Breast epithelium (tissue), 4 donors: ENCODE results near the gene FOSL1. TPM values are rescaled to one million over a fixed set of nuclear protein-coding genes. Genes with fewer than 3 reads are reported as not detected.

Source experiments
- DNase-seq, 2 donors: peaks; one replicate each; pipeline ENCODE4 v3.0.0-alpha.2; 2019; ENCODE audit warnings: low spot score in 2 of 2
- H3K27ac ChIP-seq, 2 donors: fragments of 200-600 bp; sonication (generic) in 1 of 2; one replicate each; pipeline ENCODE4 v1.5.1; 2016 to 2019; ENCODE audit warnings: mild to moderate bottlenecking in 1 of 2
- H3K27me3 ChIP-seq, 2 donors: fragments of 200-600 bp; sonication (generic) in 1 of 2; one replicate each; pipeline versions ENCODE4 v1.5.1 to v1.6.0; 2017 to 2019; ENCODE audit warnings: control low read depth in 1 of 2, mild to moderate bottlenecking in 1 of 2
- H3K36me3 ChIP-seq: fragments of 200-600 bp; one replicate; pipeline ENCODE4 v1.5.1; 2019
- H3K4me1 ChIP-seq, 2 donors: fragments of 200-600 bp; sonication (generic); one replicate each; pipeline ENCODE4 v1.5.1; 2016 to 2019; ENCODE audit warnings: control low read depth in 1 of 2
- H3K4me3 ChIP-seq, 3 donors: fragments of 200-600 bp; sonication (generic); 1 replicate in 2 of 3; 2 replicates in 1 of 3; pipeline ENCODE4 v1.5.1; 2016 to 2019; ENCODE audit warnings: mild to moderate bottlenecking in 3 of 3, moderate library complexity in 2 of 3
- H3K9me3 ChIP-seq, 2 donors: fragments of 200-600 bp; sonication (generic) in 1 of 2; one replicate each; pipeline ENCODE4 v1.5.1; 2016 to 2019; ENCODE audit warnings: control low read depth in 1 of 2
- POLR2A ChIP-seq: fragments of 450-650 bp; IDR thresholded peaks from one replicate; pipeline ENCODE4 v1.6.1; 2016; ENCODE audit warnings: antibody characterized with exemption, mild to moderate bottlenecking, moderate library complexity
- POLR2AphosphoS5 ChIP-seq, 3 donors: sonication (generic); formaldehyde crosslinking; IDR thresholded peaks; one replicate each; pipeline ENCODE4 v1.6.1; 2017; ENCODE audit warnings: antibody characterized with exemption in 3 of 3
- intact Hi-C: fragments of 100-400 bp; cut with DNase I; formaldehyde crosslinking; loops from one replicate; pipeline ENCODE4 v1.15.1; 2023; ENCODE audit warnings: low total_unique reads
- total RNA-seq, 3 donors: library from RNA; depleted of rRNA; stranded (reverse); fragments of >200 nt; gene quantifications; one replicate each; pipeline ENCODE4 v1.1.0, GENCODE V29; 2016
- TF ChIP-seq, protein P1 (sequence below), 3 donors: fragments of 450-650 bp; IDR thresholded peaks; one replicate each; pipeline ENCODE4 v1.5.1; 2016 to 2017; ENCODE audit warnings: antibody characterized with exemption in 3 of 3, mild to moderate bottlenecking in 3 of 3, moderate library complexity in 3 of 3

The FOSL1 gene
- total RNA-seq, 3 donors from 2014 or later: 2.4 to 17.0 (median 7.2) TPM

- Histone ChIP-seq H3K27me3 (peaks cover 0 to 5% of the 10 kb centered on the region in 2 donors), H3K27ac (no peak within 1 kb of the TSS), H3K36me3 (no peaks in the 10 kb centered on the region), H3K9me3 (no peaks in the 10 kb centered on the region), H3K4me3 (no peak within 1 kb of the TSS), H3K4me1 (no peaks in the 10 kb centered on the region)
- TF ChIP-seq POLR2AphosphoS5 (IDR thresholded peaks at IDR 0.05) (no peak), POLR2A (no peak)
- TF ChIP-seq, protein P1, sequence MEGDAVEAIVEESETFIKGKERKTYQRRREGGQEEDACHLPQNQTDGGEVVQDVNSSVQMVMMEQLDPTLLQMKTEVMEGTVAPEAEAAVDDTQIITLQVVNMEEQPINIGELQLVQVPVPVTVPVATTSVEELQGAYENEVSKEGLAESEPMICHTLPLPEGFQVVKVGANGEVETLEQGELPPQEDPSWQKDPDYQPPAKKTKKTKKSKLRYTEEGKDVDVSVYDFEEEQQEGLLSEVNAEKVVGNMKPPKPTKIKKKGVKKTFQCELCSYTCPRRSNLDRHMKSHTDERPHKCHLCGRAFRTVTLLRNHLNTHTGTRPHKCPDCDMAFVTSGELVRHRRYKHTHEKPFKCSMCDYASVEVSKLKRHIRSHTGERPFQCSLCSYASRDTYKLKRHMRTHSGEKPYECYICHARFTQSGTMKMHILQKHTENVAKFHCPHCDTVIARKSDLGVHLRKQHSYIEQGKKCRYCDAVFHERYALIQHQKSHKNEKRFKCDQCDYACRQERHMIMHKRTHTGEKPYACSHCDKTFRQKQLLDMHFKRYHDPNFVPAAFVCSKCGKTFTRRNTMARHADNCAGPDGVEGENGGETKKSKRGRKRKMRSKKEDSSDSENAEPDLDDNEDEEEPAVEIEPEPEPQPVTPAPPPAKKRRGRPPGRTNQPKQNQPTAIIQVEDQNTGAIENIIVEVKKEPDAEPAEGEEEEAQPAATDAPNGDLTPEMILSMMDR (IDR thresholded peaks at IDR 0.05): no peak
- intact Hi-C loops: no loop called here
- DNase-seq: no peak
These were observed 45.3 kb upstream of the FOSL1 start, which contains the start of gene TSGA10IP for GRCh38 chr11:65945430-65945911. Gene TSGA10IP (plus strand): TSS chr11:65945480. CDS start chr11:65945676, 196 bp downstream.

- Histone ChIP-seq H3K4me1 (no peaks in the 10 kb centered on the region), H3K36me3 (no peaks in the 10 kb centered on the region), H3K27me3 (peaks cover 0 to 5% of the 10 kb centered on the region in 2 donors), H3K27ac (no peak overlapping the region), H3K4me3 (no peak overlapping the region), H3K9me3 (no peaks in the 10 kb centered on the region)
- TF ChIP-seq POLR2AphosphoS5 (IDR thresholded peaks at IDR 0.05): no peak
- TF ChIP-seq, protein P1 (IDR thresholded peaks at IDR 0.05): no peak
- TF ChIP-seq POLR2A: no peak
- no peak for DNase-seq
- intact Hi-C loops: no loop called here
These were observed 44.6 kb upstream of the FOSL1 start for GRCh38 chr11:65944767-65945166.

DNA sequence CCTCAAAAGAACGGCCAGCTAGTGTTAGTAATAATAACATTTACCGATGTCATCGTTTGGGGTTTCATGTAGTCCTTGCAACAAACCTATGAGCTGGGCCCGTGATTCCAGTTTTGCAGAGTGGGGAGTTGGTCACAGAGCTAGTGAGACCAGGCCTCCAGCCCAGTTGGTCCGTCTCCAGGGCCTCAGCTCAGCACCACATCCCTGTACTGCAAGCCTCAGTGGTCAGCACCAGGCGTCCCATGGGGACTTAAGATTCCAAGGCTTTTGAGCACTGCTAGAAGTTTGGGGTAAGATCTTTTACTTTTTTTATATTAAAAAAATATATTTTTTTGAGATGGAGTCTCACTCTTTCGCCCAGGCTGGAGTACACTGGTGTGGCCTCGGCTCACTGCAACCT, 44.0 kb upstream of the FOSL1 start:
- no peak for DNase-seq
- no peak overlapping the region for H3K27ac ChIP-seq
- no peaks in the 10 kb centered on the region for H3K9me3 ChIP-seq
- H3K36me3 ChIP-seq: no peaks in the 10 kb centered on the region
- intact Hi-C loops: no loop called here
- no peak overlapping the region for H3K4me3 ChIP-seq
- no peaks in the 10 kb centered on the region for H3K4me1 ChIP-seq
- H3K27me3 ChIP-seq: peaks cover 0 to 5% of the 10 kb centered on the region in 2 donors
- TF ChIP-seq, protein P1 (IDR thresholded peaks at IDR 0.05): no peak
- TF ChIP-seq POLR2AphosphoS5 (IDR thresholded peaks at IDR 0.05): no peak
- no peak for TF ChIP-seq POLR2A

- DNase-seq: no peak
- Histone ChIP-seq H3K9me3 (no peaks in the 10 kb centered on the region), H3K4me1 (no peaks in the 10 kb centered on the region), H3K27ac (no peak overlapping the region), H3K36me3 (no peaks in the 10 kb centered on the region), H3K27me3 (peaks cover 0 to under 1% of the 10 kb centered on the region in 2 donors), H3K4me3 (no peak overlapping the region)
- TF ChIP-seq POLR2AphosphoS5 (IDR thresholded peaks at IDR 0.05): no peak
- TF ChIP-seq, protein P1 (IDR thresholded peaks at IDR 0.05): no peak
- TF ChIP-seq POLR2A: no peak
- intact Hi-C loops: no loop called here
These were observed 42.3 kb upstream of the FOSL1 start for GRCh38 chr11:65942531-65942930.

DNA sequence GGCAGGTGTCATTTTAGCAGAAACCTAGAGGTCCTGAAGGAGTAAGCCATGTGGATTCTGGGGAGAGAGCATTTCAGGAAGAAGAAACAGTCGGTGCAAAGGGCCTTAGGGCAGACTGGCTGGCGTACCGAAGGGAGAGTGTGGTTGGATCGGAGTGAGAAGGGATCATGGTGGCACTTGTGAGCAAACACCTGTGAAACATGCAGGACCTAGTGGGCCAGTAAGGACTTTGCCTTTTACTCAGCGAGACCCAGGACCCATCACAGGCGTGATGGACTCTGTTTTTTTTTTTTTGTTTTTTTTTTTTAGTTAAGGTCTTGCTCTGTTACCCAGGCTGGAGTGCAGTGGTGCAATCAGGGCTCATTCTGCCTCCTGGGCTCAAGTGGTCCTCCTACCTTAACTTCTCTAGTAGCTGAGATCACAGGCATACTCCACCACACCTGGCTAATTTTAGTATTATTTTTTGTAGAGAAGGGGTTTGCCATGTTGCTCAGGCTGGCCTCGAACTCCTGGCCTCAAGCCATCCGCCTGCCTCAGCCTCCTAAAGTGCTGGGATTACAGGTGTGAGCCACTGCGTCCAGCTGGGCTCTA, 41.6 kb upstream of the FOSL1 start:
- Histone ChIP-seq H3K4me1 (no peaks in the 10 kb centered on the region), H3K9me3 (no peaks in the 10 kb centered on the region), H3K27me3 (no peaks in the 10 kb centered on the region), H3K4me3 (no peak overlapping the region), H3K36me3 (no peaks in the 10 kb centered on the region), H3K27ac (no peak overlapping the region)
- no peak for DNase-seq
- TF ChIP-seq POLR2A (no peak), POLR2AphosphoS5 (IDR thresholded peaks at IDR 0.05) (no peak)
- TF ChIP-seq, protein P1 (IDR thresholded peaks at IDR 0.05): no peak
- intact Hi-C loops: no loop called here
